ENCODE data around the gene COPS8.

The COPS8 gene

GRCh38 chr2:237137626-237138323 is 52.1 kb downstream of the COPS8 start:
- no peak overlapping the region for H3K4me3 ChIP-seq (ENCODE audit: low read depth, low read length)
- H3K9me3 ChIP-seq (ENCODE audit: control insufficient read depth, insufficient read depth, low read depth, low read length), result no peaks in the 10 kb centered on the region
- no peaks in the 10 kb centered on the region for H3K36me3 ChIP-seq (ENCODE audit: control insufficient read depth in 2 of 2, insufficient read depth in 1 of 2, low read length in 2 of 2)
- ChIA-PET POLR2A (no interaction called here), CTCF (interaction anchor here (1.1 kb wide), 1 partner anchor 434 kb away, joined by 3 read pairs; no protein-coding TSS in a partner anchor)
- H3K27ac ChIP-seq (ENCODE audit: extremely low read depth, low read depth, low read length), result no peak overlapping the region
- no peak for TF ChIP-seq ZSCAN5A (tag by site-specific recombination; IDR thresholded peaks at IDR 0.05)
- TF ChIP-seq ZNF112 (tag by site-specific recombination; IDR thresholded peaks at IDR 0.05), result no peak
- TF ChIP-seq SP7 (tag by site-specific recombination; IDR thresholded peaks at IDR 0.05), result no peak
- TF ChIP-seq ZNF549 (tag by site-specific recombination; IDR thresholded peaks at IDR 0.05), result no peak
- no peak for TF ChIP-seq ZNF10 (tag by site-specific recombination; IDR thresholded peaks at IDR 0.05)
- no peak for TF ChIP-seq HIC1 (tag by site-specific recombination; IDR thresholded peaks at IDR 0.05)
- TF ChIP-seq TRIM28 (IDR thresholded peaks at IDR 0.05; ENCODE audit: borderline replicate concordance, low read length), result no peak
- TF ChIP-seq SCRT1 (tag by site-specific recombination; IDR thresholded peaks at IDR 0.05; ENCODE audit: borderline replicate concordance), result no peak
- TF ChIP-seq MZF1 (tag by site-specific recombination; IDR thresholded peaks at IDR 0.05; ENCODE audit: borderline replicate concordance), result no peak
- no peak for TF ChIP-seq AEBP2 (tag by site-specific recombination; IDR thresholded peaks at IDR 0.05; ENCODE audit: borderline replicate concordance)
- no peak for TF ChIP-seq ZFP69B (tag by site-specific recombination; IDR thresholded peaks at IDR 0.05)
- TF ChIP-seq ZNF776 (tag by site-specific recombination; IDR thresholded peaks at IDR 0.05; ENCODE audit: borderline replicate concordance), result no peak
- TF ChIP-seq ZNF677 (tag by site-specific recombination; IDR thresholded peaks at IDR 0.05), result no peak
- no peak for TF ChIP-seq ZNF639 (tag by site-specific recombination; IDR thresholded peaks at IDR 0.05)
- no peak for TF ChIP-seq ZNF629 (tag by site-specific recombination; IDR thresholded peaks at IDR 0.05)
- no peak for TF ChIP-seq ZNF792 (tag by site-specific recombination; IDR thresholded peaks at IDR 0.05)
- no peak for TF ChIP-seq ZBTB11 (tag by site-specific recombination; conservative IDR thresholded peaks at IDR 0.05; ENCODE audit: low read depth)
- no peak for TF ChIP-seq ZNF132 (tag by site-specific recombination; IDR thresholded peaks at IDR 0.05; ENCODE audit: borderline replicate concordance)
- no peaks in the 10 kb centered on the region for H3K4me1 ChIP-seq (ENCODE audit: control insufficient read depth, insufficient read depth, low read length)
